Left ventricle myocardium inferior (tissue), 1 donor: Measurements from ENCODE around the gene AMBP. TPM values are rescaled to one million over a fixed set of nuclear protein-coding genes. Genes with fewer than 3 reads are reported as not detected.

ENCODE experiments used
- DNase-seq: peaks from one replicate; pipeline ENCODE4 v3.0.0-alpha.2; 2020
- H3K27ac ChIP-seq: fragments of 200-600 bp; replicated peaks from 2 replicates; pipeline ENCODE4 v1.8.0; 2021
- H3K27me3 ChIP-seq: fragments of 200-600 bp; 2 replicates; pipeline ENCODE4 v1.8.0; 2021; ENCODE audit warnings: low read depth
- H3K36me3 ChIP-seq: fragments of 200-600 bp; 2 replicates; pipeline ENCODE4 v1.8.0; 2021
- H3K4me1 ChIP-seq: fragments of 200-600 bp; 2 replicates; pipeline ENCODE4 v1.8.0; 2021
- H3K4me3 ChIP-seq: fragments of 200-600 bp; 2 replicates; pipeline ENCODE4 v1.8.0; 2021; ENCODE audit warnings: mild to moderate bottlenecking, moderate library complexity
- H3K9me3 ChIP-seq: fragments of 200-600 bp; replicated peaks from 2 replicates; pipeline ENCODE4 v1.8.0; 2021
- intact Hi-C: fragments of 100-400 bp; cut with micrococcal nuclease; formaldehyde crosslinking; loops from one replicate; pipeline ENCODE4 v1.11.0; 2022
- total RNA-seq: library from RNA; stranded (reverse); fragmentation: NEBNext Ultra II Directional; extraction: Animal tissue kit (Norgen Biotek cat#: 25700); gene quantifications from one replicate; pipeline ENCODE4 v1.2.1, GENCODE V29; 2021
- TF ChIP-seq, protein P1 (sequence below): fragments of 200-600 bp; IDR thresholded peaks from 2 replicates; pipeline ENCODE4 v1.8.0; 2021; ENCODE audit warnings: antibody characterized with exemption, mild to moderate bottlenecking, borderline replicate concordance
- donor health status: DM: no; HTN: yes; CAD: no; lungs with severe emphysema.

The AMBP gene
- total RNA-seq, 1 donor from 2014 or later = not detected

DNA sequence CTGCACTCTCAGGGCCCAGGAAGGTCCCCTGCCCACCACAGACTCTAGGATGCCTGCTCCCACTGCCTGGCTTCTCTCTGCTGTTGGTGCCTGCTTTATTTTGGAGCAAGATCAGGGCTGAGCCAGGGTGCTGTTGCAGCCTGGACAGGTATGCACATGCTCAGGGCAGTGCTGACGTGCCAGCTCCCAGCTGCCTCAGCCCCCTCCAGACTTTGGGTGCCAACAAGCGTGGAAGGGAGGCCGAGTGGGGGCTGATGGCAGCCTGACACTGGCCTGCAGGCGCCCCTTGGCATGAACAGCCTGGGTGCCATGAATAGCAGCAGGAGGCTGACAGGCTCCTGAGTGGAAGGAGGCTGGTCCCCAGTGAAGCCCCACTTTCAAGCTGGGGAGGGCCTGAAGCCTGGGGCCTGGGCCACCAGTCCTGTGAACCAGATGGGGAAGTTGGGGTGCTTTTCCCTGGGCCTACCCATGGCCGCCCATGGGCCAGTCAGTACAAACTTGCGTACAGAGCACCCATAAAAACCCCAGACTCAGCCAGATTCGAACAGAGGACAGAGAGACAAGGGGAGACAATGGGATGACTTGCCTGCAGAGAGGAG lies 6.8 kb downstream of the AMBP start:
- TF ChIP-seq, protein P1, sequence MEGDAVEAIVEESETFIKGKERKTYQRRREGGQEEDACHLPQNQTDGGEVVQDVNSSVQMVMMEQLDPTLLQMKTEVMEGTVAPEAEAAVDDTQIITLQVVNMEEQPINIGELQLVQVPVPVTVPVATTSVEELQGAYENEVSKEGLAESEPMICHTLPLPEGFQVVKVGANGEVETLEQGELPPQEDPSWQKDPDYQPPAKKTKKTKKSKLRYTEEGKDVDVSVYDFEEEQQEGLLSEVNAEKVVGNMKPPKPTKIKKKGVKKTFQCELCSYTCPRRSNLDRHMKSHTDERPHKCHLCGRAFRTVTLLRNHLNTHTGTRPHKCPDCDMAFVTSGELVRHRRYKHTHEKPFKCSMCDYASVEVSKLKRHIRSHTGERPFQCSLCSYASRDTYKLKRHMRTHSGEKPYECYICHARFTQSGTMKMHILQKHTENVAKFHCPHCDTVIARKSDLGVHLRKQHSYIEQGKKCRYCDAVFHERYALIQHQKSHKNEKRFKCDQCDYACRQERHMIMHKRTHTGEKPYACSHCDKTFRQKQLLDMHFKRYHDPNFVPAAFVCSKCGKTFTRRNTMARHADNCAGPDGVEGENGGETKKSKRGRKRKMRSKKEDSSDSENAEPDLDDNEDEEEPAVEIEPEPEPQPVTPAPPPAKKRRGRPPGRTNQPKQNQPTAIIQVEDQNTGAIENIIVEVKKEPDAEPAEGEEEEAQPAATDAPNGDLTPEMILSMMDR = no peak
- DNase-seq = no peak
- no peaks in the 10 kb centered on the region for H3K36me3 ChIP-seq
- H3K27me3 ChIP-seq = peaks cover 4% of the 10 kb centered on the region
- H3K27ac ChIP-seq = no peak overlapping the region
- intact Hi-C loops = no loop called here
- H3K4me3 ChIP-seq = no peak overlapping the region
- no peaks in the 10 kb centered on the region for H3K9me3 ChIP-seq
- H3K4me1 ChIP-seq = peaks cover 9% of the 10 kb centered on the region

DNA sequence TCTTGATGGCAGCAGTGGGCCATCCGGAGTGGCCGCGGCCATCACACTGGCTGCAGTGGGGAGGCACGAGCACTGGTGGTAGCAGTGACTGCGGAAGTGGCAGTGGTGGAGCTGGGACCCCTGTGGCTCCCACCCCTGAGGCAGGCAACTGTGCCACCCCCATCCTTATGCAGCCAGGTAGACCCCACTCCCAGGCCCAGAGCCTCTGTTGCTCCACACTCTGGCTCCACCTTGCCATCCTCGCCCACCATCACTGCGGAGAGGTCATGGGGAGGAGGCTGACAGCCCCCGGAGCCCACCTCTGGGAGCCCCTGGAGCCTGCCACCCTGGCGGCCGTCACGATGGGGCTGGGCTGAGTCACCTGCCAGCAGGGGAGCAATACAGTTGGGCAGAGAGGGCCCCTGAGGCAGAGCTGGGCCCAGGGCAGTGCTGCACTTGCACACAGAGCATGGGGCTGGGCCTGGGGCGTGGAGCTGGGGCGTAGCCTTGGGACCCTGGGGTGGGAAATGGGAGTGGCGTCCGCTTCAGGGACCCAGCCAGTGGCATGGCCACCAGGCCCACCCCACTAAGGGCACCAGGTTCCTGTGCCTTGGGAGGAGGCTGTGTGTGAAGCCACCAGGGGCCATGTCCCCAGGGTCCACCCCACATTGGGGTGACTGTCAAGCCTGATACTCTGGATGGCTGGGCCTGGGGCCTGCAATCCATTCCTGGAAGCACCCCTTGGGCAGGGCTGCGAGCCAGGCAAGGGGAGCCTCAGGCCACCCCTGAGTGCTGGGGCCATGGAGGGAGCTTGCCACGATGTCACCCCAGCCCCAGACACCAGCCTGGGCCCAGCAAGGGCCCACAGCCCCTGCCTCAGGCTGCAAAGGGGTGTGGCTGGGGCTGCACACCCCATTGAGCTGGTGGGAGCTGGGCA lies 7.7 kb downstream of the AMBP start:
- intact Hi-C loops = no loop called here
- TF ChIP-seq, protein P1 = no peak
- Histone ChIP-seq H3K9me3 (no peaks in the 10 kb centered on the region), H3K36me3 (no peaks in the 10 kb centered on the region), H3K4me3 (no peak overlapping the region), H3K27me3 (peaks cover 6% of the 10 kb centered on the region), H3K4me1 (peaks cover 9% of the 10 kb centered on the region), H3K27ac (no peak overlapping the region)
- no peak for DNase-seq

DNA sequence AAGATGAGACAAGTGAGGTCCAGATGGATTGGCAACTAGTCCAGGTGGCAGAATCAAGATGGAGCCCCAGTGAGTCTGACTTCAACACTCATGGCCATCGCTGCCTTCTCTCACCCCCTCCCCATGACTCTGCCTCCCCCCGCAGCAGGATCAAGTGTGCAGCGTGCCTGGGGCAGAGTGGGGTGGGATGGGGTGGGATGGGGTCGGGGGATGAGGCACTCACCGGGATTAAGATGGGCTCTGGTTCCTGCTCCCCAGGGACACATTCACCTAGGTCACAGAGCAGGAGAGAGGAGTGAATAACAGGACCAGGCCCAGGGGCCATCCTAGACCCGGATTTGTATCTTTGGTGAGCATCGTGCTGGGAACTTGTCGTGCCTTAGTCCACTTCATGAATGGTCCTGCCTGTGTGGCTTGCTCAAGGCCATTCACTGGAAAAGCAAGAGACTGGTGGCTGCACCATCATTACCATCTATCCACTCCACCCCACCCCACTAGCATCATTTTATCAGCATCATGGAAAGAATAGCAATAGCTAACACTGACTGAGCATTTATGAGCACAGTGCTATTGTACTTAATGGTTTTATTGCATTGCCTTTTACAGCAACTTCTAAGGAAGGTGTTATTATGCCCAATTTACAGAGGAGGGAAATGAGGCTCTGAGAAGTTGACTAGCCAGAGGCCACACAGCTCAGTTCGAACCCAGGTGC lies 8.5 kb downstream of the AMBP start:
- Histone ChIP-seq H3K4me1 (peaks cover 9% of the 10 kb centered on the region), H3K4me3 (no peak overlapping the region), H3K9me3 (no peaks in the 10 kb centered on the region), H3K36me3 (no peaks in the 10 kb centered on the region), H3K27me3 (peaks cover 6% of the 10 kb centered on the region), H3K27ac (no peak overlapping the region)
- DNase-seq = no peak
- TF ChIP-seq, protein P1 = no peak
- intact Hi-C loops = no loop called here

DNA sequence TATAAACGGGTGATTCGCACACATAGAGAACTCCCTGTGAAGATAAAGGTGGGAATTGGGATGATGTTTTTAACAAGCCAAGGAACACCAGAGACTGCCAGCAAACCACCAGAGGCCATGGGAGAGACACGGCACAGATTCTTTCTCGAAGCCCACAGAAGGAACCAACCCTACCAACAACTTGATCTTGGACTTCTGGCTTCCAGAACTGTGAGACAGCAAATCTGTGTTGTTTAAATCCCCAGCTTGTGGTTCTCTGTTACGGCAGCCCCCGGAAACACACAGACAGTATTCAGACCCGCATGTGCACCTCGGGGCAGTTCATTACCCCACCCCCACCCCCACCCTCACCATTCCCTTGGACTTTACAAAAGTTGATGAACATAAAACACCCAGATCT lies 12.8 kb downstream of the AMBP start:
- intact Hi-C loops = no loop called here

DNA sequence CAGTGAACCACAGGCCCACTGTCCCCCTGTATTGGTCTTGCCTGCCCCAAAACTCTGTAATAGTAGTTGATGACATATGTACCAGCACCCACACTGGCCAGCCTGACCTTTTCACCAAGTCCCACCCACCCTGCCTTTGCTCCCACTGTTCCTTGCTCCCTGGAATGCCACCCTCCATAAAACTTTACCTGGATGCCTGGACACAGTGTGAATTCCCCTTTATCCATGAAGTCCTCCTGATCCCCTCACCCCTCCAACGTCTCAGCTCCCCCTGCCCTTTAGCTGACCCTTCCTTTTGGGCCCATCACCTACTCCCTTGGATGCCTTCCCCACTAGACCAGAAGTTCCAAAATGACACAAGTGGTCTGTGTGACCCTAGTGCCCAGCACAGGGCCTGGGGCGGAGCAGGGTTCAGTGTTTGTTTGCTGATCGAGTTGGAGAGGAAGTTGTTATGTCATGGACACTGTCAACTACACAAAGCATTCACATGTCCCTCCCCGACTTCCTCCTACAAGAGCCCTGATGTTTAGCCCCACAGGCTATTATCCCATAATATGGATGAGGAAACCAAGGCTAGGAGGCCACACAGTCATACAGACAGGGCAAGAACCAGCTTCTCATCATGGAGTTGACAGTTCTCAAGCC lies 16.1 kb downstream of the AMBP start:
- Histone ChIP-seq H3K4me1 (peaks cover 17% of the 10 kb centered on the region), H3K36me3 (no peaks in the 10 kb centered on the region), H3K27ac (no peak overlapping the region), H3K9me3 (no peaks in the 10 kb centered on the region), H3K27me3 (peaks cover 44% of the 10 kb centered on the region), H3K4me3 (no peak overlapping the region)
- intact Hi-C loops = no loop called here
- TF ChIP-seq, protein P1 = no peak
- DNase-seq = no peak

More for the DNA sequence above, 12.8 kb downstream of the AMBP start:
- H3K9me3 ChIP-seq = no peaks in the 10 kb centered on the region
- H3K27ac ChIP-seq = no peak overlapping the region
- no peaks in the 10 kb centered on the region for H3K36me3 ChIP-seq
- TF ChIP-seq, protein P1 = no peak
- H3K4me1 ChIP-seq = no peaks in the 10 kb centered on the region
- peaks cover 44% of the 10 kb centered on the region for H3K27me3 ChIP-seq
- no peak for DNase-seq
- H3K4me3 ChIP-seq = no peak overlapping the region
